Activated CD4-positive, alpha-beta T cell treated with anti-CD3 and anti-CD28 coated beads for 48 hours (primary cell): ENCODE data around the gene MTA3.

Experiments used
- DNase-seq: peaks from one replicate; pipeline ENCODE4 v3.0.0-alpha.2; 2020

Gene MTA3

DNA sequence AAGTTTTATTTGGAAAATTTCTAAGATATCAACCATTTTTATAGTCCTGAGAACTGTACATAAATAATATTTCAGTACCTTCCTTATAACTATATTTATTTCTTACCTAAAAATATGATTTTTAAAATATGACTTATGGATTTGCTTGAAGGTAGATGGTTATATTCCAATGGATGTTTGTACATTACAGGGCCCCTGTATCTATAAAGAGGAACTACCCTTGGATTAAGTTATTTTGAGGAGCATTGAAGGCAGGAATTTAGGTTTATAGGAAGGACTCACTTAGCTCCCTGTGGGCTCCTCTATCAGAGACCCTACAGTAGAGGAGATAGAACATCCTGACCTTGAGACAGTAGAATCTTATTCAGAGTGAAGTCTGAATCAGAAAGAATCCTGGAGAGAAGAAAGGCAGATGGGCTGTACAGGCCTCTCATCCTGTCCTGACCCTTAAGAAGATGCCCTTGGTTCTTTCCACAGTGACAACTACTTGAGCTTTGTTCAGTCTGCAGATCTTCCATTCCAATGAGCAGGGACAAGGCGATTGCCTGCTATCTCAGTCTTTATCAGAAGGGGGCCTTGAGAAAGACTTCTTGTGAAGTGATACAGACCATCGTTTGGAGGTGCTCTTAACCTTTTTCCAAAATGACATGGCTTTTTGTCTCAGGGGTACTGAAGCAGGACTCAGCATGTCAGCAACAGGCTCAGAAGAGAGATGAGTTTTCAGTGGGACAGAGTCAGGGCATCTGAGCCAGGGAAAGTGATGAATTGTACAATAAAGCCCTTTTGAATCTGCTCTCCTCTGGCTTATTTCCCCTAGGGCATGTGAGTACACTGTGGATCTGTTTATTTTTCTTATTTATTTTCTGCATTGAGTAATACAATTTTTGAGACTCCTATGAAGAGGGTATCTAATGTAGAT, 174.6 kb downstream of the MTA3 start:
- DNase-seq, result no peak

DNA sequence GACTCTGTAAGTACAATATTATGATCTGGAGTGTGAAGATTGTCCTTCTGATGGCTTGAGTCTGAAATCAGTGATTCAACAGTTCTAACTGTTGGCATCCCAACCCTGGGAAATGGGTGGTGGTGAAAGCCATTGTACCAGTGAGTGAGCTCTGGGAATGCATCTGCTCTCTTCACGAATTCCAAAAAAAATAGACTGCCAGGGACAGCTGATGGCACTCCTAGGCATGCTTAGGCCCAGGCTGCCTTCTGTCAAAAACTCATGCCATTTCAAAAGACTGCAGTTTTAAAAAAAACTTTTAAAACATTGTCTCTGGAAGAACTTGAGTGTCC, 175.2 kb downstream of the MTA3 start:
- no peak for DNase-seq

DNA sequence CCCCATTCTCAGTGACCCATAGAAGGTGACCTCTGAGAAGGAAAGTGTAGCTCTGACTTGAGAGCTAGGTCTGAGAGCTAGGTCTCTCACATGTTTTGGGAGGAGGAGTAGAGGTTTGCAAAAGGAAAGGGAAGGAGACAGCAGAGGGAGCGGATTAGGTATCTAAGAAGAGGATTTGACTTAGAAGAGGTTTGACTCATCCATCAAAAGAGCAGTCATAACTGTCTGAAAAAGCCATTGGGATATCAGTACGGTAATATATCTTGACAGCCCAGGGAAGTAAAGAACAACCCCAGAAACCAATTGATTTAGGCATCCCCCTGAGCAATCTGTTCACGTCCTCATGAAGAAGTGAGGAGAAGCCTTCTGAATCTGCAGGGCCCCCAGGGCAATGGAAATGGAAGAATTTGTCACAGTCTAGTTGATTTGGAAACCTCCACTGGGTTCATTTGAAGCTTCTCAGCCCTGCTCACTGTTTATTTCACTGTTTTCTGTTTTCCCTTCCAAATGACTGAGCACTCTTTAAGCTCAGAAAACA, 176.2 kb downstream of the MTA3 start:
- DNase-seq, result no peak

DNA sequence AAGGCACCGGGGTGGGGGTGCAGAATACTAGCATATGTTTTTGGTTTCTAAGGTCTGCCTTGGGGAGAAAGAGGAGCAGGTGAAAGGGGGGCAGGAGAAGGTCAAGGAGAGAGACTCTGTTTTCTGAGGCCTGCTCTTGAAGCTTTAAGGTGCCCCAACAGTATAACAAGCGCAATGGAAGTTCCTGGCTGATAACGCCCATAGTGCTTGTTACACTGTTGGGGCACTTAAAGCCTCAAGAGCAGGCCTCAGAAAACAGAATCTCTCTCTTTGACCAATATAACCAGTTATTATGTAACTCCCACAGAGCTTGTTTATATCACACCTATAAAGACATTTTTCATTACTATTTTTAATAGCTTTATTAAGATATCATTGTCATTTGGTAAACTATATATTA, 179.0 kb downstream of the MTA3 start:
- DNase-seq, result no peak

DNA sequence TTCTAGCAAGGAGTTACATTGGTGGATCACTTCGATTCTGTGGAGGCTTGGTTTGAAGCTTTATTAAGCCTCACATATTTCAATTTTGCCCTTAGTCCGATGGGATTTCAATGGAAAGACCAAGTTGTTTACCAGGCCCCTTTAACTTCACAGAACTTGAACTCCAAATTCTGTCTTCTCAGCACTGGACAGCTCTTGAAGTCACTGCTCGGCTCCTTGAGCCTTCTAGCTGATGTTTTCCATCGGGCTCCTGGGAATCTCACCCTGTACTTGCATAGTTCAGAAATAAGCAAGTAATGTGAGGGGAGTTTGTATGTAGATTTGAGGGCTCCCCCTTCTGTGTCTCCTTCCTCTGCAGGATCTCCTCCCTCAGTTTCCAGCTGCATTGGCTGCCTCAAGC, 180.4 kb downstream of the MTA3 start:
- no peak for DNase-seq

DNA sequence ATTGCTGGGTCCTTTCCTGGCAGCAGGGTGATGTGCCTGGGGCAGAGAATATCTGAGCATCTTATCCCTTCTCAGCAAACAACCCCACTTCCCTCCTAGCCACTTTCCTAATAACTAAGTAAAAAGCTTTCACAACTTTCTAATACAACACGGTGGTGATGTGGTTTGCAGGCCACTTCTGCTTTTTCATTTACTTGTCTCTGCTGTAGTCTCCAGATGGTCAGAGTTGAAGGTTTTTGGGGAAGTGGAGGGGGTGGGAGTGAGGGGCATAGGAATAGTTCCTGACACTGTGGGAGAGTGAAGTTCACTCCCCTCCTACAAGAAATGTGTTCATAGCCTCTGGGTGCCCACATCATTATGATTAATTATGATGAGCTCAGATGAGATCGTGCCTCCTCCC, 183.9 kb downstream of the MTA3 start:
- no peak for DNase-seq

DNA sequence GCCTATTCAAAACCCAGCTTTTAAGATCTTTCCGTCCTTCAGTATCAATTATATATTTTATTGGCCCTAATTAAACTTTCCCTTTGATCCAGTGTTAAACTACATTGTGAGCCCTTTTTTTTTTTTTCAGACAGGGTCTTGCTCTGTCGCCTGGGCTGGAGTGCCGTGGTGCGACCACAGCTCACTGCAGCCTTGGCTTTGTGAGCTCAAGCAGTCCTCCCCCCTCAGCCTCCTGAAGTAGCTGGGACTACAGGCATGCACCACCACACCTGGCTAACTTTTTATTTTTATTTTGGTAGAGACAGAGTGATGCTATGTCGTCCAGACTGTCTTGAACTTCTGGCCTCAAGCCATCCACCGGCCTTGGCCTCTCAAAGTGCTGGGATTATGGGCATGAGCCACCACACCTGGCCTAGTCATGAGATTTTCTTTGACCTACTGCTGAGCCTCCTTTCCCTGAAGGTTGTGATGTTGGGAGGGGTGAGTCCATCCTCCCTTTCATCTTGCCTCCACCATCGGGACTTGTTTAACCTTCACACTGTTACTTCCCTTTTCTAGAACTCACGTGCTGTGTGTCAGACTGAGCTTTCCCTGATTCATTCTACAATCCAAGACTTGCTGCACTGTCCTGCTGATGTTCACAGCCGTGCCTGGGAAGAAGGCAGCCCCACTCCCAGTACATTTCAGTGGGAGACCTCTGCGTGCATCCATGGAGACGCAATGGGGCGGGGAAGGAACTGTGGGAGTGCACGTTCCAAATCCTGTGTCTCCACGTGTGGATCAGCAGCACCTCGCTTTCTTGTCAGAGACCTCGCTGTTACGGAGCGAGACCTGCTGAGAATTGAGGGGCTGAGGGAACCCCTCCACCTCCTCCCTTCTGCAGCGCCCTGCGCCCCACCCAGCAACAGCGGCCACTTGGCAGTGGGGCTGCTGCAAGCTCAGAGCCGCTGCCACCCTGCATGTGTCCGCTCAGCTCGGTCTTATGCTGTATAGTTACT, 184.7 kb downstream of the MTA3 start:
- DNase-seq, result no peak

DNA sequence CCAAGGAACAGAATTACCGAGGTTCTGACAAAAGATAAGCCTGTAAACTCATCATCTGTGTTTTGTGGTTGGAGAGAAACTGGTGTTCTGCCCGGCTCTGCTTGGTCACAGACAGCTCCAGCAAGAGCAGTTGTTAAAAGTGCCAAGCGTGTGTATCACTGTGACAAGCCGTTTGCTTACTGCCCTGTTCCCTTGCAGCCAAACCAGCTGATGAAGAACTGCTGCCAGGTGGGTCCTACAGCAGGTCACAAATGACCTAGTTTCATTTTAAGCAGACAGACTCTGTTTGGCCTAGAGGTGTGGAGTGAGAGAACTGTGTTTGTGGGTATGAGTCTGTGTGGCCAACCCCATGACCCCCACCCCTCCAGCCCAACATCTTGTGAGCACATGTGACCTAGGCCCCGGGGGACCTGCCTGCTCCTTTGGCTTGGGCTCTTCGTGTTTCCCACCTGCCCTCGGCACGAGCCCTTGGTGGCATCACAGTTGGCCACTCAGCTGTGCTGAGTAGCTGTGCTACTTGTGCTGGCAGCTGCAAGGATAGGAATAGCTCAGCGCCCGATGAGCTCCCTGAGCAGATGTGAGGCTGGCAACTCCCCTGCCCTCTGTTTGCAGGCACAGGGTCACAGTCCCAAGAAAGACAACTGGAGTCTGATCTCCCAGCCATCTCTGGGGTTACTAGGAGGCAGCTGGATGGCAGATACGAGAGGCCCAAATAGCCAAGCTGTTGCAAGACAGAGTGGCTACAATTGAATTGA, 185.8 kb downstream of the MTA3 start:
- no peak for DNase-seq

DNA sequence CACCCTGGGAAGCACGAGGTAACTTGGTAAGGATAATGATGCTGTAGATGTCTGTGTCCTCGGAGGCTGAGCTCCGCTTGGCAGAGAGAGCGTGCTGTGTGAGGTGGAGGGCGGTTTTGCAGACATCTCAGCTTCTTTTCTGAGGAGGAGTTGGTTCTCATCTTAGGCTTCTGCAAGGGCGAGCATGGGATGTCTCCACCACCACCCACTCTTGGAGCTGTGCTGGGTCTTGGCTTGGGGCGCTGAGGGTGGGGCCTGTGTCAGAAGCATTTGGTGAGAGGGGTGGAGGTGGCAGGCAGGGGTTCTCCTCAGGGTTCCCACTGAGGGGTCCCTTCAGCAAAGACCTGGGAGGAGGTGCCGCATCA, 186.3 kb downstream of the MTA3 start:
- no peak for DNase-seq

DNA sequence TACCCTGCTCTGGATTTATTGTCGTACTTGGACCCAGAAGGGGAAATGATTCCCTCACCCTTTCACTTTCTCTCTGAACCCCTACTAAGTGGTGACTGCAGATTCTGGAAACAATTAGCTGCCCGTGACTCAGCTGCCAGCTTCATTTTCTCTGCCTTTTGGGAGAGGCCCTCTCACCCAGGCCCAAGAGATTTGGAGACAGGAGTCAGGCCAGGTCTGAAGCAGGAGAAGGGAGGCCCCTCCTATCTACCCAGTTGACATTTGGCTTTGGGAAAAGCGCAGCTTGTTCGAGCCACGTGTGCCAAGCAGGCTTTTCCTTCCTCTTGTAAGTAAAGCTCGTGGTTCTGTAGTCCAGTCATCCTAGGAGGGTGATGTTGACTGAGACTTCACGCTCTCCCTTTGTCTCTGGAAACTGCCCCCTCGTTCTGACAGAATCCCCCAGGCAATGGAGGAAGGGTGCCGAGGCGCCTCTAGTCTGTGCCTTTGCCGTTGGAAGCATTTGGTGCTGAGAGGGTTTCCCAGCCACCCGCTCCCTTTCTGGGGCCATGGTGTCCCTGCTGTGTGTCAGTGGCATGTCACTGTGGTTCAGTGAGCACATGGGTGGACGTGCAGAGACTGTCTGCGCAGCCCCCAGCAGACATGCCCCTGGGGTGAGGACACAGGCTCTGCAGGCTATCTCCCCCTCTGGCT, 186.9 kb downstream of the MTA3 start:
- peak; percentile 38 for DNase-seq

DNA sequence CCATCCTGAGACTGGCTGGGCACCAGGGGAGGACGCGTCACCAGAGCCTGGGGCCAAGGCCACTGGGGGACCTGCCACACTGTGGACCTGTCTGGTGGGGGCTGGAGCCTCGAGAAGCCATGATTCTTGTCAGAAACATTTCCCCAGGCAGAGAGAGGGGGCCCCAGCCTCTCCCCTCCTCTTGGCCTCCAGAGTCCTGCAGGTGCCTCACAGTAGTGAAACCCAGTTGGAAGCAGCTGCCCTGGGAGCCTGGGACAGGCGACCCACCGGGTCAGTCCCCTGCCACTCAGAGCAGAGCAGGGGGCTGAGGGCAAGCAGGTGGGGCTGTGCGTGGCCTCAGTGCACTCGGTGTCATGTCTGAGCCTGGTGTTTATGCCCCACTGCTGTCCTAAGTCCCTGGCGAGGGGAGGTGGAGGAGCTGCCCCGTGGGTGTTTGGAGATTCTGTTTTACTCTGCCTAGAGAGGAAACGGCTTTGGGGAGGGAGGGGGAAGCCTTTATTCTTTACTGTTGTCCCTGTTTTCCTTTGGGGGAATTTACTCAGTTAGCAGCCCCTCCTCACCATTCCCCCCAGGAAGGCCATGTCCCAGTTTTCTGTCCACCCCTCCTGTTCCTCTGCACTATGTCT, 187.8 kb downstream of the MTA3 start:
- no peak for DNase-seq

DNA sequence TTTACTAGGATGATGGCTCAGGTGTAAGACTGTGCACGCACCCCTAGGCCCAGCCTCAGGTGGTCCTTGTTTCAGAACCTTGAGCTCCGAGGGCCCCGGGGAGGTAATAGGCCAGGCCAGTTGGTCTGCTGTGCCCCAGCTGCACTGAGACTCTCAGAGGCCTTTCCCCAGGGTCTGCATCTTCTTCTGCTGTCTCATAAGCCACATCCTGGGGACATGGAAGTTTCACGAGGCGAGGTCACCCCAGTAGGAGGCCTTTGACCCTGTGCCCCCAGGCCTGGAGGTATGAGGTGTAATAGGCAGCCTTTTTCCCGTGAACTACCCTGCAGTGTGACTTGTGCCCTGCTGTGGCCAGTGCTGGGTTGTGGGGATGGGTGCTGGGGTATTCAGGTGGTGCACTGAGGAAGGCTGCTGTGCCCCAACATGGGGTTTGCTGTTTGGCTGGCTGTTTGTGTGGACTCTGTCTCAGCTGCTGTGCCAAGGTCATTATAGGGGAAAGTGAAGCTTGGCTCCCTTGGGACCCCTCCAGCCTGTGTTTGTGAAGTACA, 188.6 kb downstream of the MTA3 start:
- no peak for DNase-seq

DNA sequence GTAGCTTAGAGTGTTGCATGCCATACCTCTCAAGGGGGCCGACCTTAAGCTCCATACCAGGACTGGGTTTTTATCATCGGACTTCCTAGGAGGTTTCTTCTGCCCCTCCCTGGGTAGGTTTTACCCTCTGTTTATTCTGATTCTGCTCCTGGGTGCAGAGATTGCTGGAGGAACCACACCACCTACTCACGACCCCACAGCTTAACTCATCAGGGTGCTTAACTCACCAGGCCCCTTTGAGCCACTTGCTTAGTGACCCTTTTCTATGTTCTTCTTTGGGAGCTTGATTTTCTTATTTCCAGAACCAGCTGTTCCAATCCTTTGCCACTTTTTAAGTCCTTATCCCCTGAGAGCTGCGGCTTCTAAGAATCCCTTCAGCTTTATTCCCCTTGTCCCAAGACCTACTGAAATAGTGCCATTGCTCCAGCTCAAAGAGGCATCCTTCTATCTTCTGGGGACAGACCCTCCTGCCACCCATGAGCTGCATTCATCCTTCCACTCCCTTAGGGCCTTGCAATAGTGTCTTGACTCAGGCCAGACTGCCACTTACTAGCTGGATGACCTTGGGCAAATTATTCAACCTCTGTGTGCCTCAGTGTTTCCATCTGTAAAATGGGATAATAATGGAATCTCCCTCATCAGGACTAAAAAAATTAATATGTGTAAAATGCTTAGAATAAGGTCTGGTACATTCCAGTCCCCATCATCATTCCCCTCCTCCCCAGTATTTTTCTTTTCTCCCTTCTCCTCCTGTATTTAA, 189.7 kb downstream of the MTA3 start:
- DNase-seq, result no peak

DNA sequence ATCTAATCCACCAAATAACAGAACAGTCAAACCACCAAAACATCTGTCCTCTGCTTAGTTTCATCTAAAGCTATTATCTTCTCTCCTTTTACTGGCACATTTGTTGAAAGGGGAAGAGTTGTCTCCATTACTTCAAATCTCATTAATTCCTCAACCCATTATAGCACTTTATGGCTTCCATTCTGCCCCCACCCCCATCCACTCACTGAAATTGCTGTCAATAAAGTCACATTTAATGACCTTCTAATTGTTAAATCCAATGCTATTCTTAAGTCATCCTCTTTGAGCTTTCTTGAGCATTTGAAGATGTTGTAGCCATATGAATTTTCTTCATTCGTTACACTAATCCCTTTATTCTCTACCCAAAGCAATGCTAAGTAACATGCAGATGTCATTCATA, 190.3 kb downstream of the MTA3 start:
- DNase-seq, result no peak

DNA sequence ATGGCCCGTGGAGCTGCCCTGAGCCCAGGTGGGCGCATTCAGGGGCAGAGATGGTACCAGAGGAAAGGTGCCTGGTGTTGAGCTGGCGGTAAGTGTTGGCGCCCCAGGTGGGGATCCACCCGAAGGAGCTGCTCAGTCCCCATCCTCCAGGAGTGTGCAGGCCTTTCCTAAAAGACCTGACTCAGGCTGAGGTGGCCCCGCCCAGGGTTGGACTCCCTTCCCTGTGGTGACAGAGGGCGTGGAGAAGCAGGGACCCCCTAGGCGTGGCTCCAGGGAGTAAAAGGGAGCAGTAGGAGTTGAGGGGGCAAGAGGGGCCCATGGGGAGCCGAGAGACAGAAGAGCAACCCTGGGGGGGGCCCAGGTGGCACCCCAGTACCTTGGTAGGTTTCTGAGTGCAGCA, 193.1 kb downstream of the MTA3 start:
- DNase-seq, result no peak

DNA sequence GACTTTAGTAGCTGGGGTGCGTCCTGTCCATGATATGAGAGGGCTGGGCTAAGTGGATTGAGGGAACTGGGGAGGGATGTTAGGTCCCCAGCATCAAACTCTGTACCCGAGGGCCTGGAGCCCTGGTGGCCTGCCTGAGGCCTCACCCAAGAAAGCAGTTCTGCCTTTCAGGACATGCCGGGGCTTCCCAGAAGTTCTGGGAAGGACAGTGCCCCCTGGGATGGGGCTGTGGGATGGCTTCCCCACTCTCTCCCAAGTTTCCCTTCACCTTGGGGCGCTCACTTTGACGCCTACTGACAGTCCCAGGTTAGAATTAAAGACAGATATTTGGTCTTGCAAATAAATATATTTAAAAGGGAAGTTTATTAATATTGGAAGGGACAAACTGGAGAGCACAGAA, 193.7 kb downstream of the MTA3 start:
- no peak for DNase-seq

DNA sequence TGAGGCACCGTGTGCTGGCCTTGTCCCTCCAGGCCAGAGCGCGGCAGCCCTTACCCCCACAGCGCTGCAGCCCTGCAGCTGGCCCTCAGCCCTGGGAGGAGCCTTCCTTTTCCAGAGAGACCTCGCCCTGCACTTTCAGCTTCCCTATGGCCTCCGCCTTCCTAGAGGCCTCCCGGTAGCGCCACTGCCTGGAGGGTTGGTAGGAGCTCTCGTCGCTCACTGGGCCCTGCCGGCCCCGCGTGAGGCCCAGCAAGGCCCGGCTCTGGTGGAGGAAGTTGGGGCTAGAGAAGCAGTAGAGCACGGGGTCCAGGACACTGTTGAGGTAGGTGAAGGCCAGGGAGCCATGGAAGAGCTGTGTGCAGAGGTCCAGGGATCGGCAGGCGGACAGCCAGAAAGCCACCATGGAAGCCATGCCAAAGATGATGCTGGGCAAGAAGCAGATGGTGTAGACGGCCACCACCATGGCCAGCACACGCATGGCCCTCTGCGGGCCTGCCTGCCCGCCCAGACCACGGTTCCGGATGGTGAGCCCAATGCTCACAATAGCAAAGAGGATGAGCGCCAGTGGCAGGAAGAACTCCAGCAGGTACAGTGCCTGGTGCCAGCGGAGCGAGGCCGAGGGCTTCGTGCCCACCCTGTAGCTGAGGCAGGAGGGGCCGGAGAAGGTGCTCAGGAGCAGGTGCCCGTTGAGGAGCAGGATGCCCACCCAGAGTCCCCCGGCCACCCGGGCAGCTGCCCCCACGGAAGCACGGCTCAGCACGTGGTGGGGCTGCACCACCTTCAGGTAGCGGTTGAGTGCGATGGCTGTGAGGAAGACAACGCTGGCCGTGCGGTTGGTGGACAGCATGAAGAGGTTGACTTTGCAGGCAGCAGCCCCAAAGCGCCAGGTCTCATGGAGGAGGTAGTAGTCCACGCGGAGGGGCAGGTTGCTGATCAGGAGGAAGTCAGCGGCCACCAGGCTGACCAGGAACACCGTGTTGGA, 194.7 kb downstream of the MTA3 start:
- no peak for DNase-seq

DNA sequence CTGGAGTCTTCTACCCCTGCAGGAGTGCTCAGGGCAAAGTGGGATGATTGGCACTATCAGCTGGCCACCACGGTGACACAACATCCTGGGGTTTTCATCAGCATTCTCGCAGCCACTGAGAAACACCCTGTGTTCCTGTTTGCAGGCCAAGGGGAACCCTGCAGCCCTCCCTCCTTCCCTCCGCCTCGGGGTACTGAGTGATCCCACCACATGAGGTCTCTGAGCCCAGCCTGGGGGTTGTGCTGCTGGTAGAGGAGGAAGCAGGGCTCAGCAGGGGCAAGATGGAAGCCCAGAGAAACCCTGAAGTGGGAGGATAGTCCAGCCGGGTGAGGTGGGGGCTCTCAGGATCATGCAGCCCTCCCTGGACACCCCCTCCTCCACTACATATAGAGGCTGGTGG, 195.7 kb downstream of the MTA3 start, which contains the start of gene OXER1:
TSS of gene OXER1 (minus strand) at position 40 of the 400 bp plus-strand sequence. CDS start 73 bp downstream, outside the sequence.
- DNase-seq, result no peak

DNA sequence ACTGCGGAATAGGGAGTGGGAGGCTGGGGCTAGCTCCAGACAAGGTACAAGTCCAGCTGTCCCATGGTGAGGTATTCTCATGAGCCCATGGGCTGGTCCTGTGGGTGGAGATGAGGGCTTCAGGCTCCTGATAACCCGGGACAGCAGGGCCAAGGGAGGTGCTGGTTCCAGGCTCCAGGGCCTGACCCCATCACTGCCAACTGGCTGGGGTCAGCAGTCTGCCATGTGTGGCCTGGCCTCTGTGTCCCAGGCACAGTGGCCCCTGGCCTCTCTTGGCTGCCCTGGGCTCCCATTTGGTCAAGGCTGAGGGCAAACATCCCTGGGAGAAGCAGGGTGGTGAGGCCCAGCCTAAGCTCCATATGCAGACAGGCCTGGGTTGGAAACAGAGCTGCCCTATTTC, 196.5 kb downstream of the MTA3 start:
- no peak for DNase-seq
